AG08396 (cell line): Measurements from ENCODE around the gene ILF2.

ENCODE experiments used
- DNase-seq: peaks from one replicate; pipeline ENCODE4 v3.0.0; 2012; ENCODE audit warnings: low spot score, mixed read lengths

Gene ILF2

GRCh38 chr1:153627715-153628626 is 42.8 kb downstream of the ILF2 start, which contains the start of gene S100A1:
TSS of gene S100A1 (plus strand) at chr1:153628434. CDS start at chr1:153630522, 2,088 bp downstream.
- DNase-seq = no peak

- DNase-seq = peak; percentile 90
Observed at GRCh38 chr1:153626904-153627714, 43.7 kb downstream of the ILF2 start, which contains the start of gene S100A13. TSS of gene S100A13 (minus strand) at chr1:153627505. CDS start at chr1:153626472, 1,033 bp downstream.

GRCh38 chr1:153626477-153626903 is 44.3 kb downstream of the ILF2 start:
- DNase-seq = no peak

GRCh38 chr1:153624965-153625611 is 45.7 kb downstream of the ILF2 start:
- DNase-seq = no peak

GRCh38 chr1:153623101-153623500 is 47.7 kb downstream of the ILF2 start:
- DNase-seq = no peak

- DNase-seq = no peak
Observed at GRCh38 chr1:153619171-153619570, 51.6 kb downstream of the ILF2 start.

GRCh38 chr1:153617663-153618062 is 53.1 kb downstream of the ILF2 start:
- DNase-seq = peak; percentile 65

GRCh38 chr1:153616917-153617311 is 53.9 kb downstream of the ILF2 start:
- DNase-seq = no peak

GRCh38 chr1:153616144-153616916 is 54.5 kb downstream of the ILF2 start, which contains the start of gene S100A14:
TSS of gene S100A14 (minus strand) at chr1:153616325. CDS start at chr1:153615858, 467 bp downstream.
- DNase-seq = no peak

GRCh38 chr1:153615406-153615805 is 55.4 kb downstream of the ILF2 start:
- DNase-seq = no peak

GRCh38 chr1:153614906-153615305 is 55.9 kb downstream of the ILF2 start:
- no peak for DNase-seq

- no peak for DNase-seq
Observed at GRCh38 chr1:153614189-153614900, 56.4 kb downstream of the ILF2 start.

GRCh38 chr1:153613406-153613805 is 57.4 kb downstream of the ILF2 start:
- no peak for DNase-seq

- peak; percentile 87 for DNase-seq
Observed at GRCh38 chr1:153612755-153613331, 58.0 kb downstream of the ILF2 start, which contains the start of gene S100A16. TSS of gene S100A16 (minus strand) at chr1:153613137. CDS start at chr1:153608151, 4,986 bp downstream.

GRCh38 chr1:153612111-153612754 is 58.6 kb downstream of the ILF2 start:
- no peak for DNase-seq
